SK-N-SH (cell line): ENCODE results near the gene DYNC1LI2. TPM values are rescaled to one million over a fixed set of nuclear protein-coding genes. Genes with fewer than 3 reads are reported as not detected.
A peak's percentile ranks its signal among the peaks of the same experiment; 100 is the strongest.

Experiments used
- CTCF ChIA-PET: fragments of 300-600, 350-600 bp; formaldehyde crosslinking; extraction: SDS; loops from one replicate; lab custom pipeline; 2021; lab: Yijun Ruan, JAX
- POLR2A ChIA-PET: fragments of 350-600 bp; sonication (Branson Sonifier 250); formaldehyde crosslinking; extraction: SDS; loops from one replicate; lab custom pipeline; 2020; ENCODE audit warnings: antibody characterized with exemption, inconsistent platforms; lab: Yijun Ruan, JAX
- DNase-seq: peaks from one replicate; pipeline ENCODE4 v3.0.0; 2012
- H2AFZ ChIP-seq: fragments of 200-600 bp; sonication (generic); 2 replicates; pipeline ENCODE4 v1.8.1; 2016; ENCODE audit warnings: antibody characterized with exemption, mild to moderate bottlenecking, low read depth
- H3F3A ChIP-seq: fragments of 200-600 bp; sonication (generic); replicated peaks from 2 replicates; pipeline ENCODE3; 2016; ENCODE audit warnings: antibody characterized with exemption, mild to moderate bottlenecking; ENCODE audit not compliant: insufficient read depth
- H3K27ac ChIP-seq, 2 experiments: fragments of 200-500 bp in 1 of 2; fragments of 200-600 bp in 1 of 2; sonication (Bioruptor generic) in 1 of 2; sonication (generic), shearing (Covaris generic) in 1 of 2; 2 replicates each; pipeline versions ENCODE4 v1.5.1 to v1.6.1; 2014 to 2016; ENCODE audit warnings: low read depth in 2 of 2, inconsistent platforms in 1 of 2, low read length in 1 of 2, mild to moderate bottlenecking in 1 of 2, mixed read lengths in 1 of 2
- H3K27me3 ChIP-seq: fragments of 200-600 bp; sonication (generic), shearing (Covaris generic); 2 replicates; pipeline ENCODE4 v1.6.1; 2016; ENCODE audit warnings: mixed run types; ENCODE audit not compliant: insufficient read depth
- H3K36me3 ChIP-seq, 2 experiments: fragments of 200-500 bp in 1 of 2; fragments of 200-600 bp in 1 of 2; sonication (Bioruptor generic) in 1 of 2; sonication (generic) in 1 of 2; replicated peaks in 1 of 2; 2 replicates each; pipeline versions ENCODE3 to v1.5.1; 2014 to 2016; ENCODE audit warnings: low read length in 1 of 2, mild to moderate bottlenecking in 1 of 2; ENCODE audit not compliant: insufficient read depth in 2 of 2, control insufficient read depth in 1 of 2
- H3K4me1 ChIP-seq, 2 experiments: fragments of 200-500 bp in 1 of 2; fragments of 200-600 bp in 1 of 2; sonication (Bioruptor generic) in 1 of 2; sonication (generic), shearing (Covaris generic) in 1 of 2; 2 replicates each; pipeline versions ENCODE4 v1.5.1 to v1.6.1; 2014 to 2016; ENCODE audit warnings: low read depth in 1 of 2, low read length in 1 of 2, mixed run types in 1 of 2; ENCODE audit not compliant: insufficient read depth in 2 of 2, control insufficient read depth in 1 of 2
- H3K4me2 ChIP-seq: fragments of 200-600 bp; sonication (generic), shearing (Covaris generic); 2 replicates; pipeline ENCODE4 v1.6.1; 2017; ENCODE audit warnings: mixed run types
- H3K4me3 ChIP-seq, 2 experiments: fragments of 200-500 bp in 1 of 2; fragments of 200-600 bp in 1 of 2; sonication (Bioruptor generic) in 1 of 2; sonication (generic), shearing (Covaris generic) in 1 of 2; 2 replicates each; pipeline versions ENCODE4 v1.5.1 to v1.8.1; 2014 to 2016; ENCODE audit warnings: low read depth in 2 of 2, inconsistent platforms in 1 of 2, low read length in 1 of 2, mild to moderate bottlenecking in 1 of 2, mixed read lengths in 1 of 2, moderate library complexity in 1 of 2
- H3K79me2 ChIP-seq: fragments of 200-600 bp; sonication (generic); 2 replicates; pipeline ENCODE4 v1.8.1; 2017; ENCODE audit warnings: mild to moderate bottlenecking; ENCODE audit not compliant: insufficient read depth
- H3K9ac ChIP-seq: fragments of 200-600 bp; sonication (generic); 2 replicates; pipeline ENCODE4 v1.6.1; 2017; ENCODE audit warnings: mixed run types
- H3K9me2 ChIP-seq: fragments of 200-600 bp; sonication (generic); 2 replicates; pipeline ENCODE4 v1.6.1; 2017; ENCODE audit warnings: mixed run types
- H3K9me3 ChIP-seq: fragments of 200-600 bp; sonication (generic); 2 replicates; pipeline ENCODE4 v1.6.1; 2017; ENCODE audit warnings: mixed run types, mild to moderate bottlenecking, moderate library complexity
- H4K20me1 ChIP-seq: fragments of 200-600 bp; sonication (generic); 2 replicates; pipeline ENCODE4 v1.6.1; 2017; ENCODE audit warnings: mild to moderate bottlenecking, mixed run types; ENCODE audit not compliant: insufficient read depth
- EP300 ChIP-seq, 2 experiments: IDR thresholded peaks; 2 replicates each; pipeline versions ENCODE4 v1.4.0 to v1.6.1; 2012; ENCODE audit warnings: borderline replicate concordance in 1 of 2, low read depth in 1 of 2, low read length in 1 of 2
- EZH2phosphoT487 ChIP-seq: fragments of 200-600 bp; sonication (generic); IDR thresholded peaks from 2 replicates; pipeline ENCODE4 v1.6.1; 2017; ENCODE audit warnings: low read depth, mixed run types, mild to moderate bottlenecking, antibody characterized with exemption, moderate library complexity, borderline replicate concordance
- FOSL2 ChIP-seq: IDR thresholded peaks from 2 replicates; pipeline ENCODE4 v1.4.0; 2012; ENCODE audit warnings: low read depth, mild to moderate bottlenecking, moderate library complexity, borderline replicate concordance
- FOXJ3 ChIP-seq: sonication (generic); formaldehyde crosslinking; IDR thresholded peaks from 2 replicates; pipeline ENCODE4 v1.5.1; 2020; ENCODE audit warnings: mild to moderate bottlenecking, missing genetic modification reagents
- FOXM1 ChIP-seq: IDR thresholded peaks from 2 replicates; pipeline ENCODE4 v1.4.0; 2012; ENCODE audit warnings: low read depth, mild to moderate bottlenecking
- GATA2 ChIP-seq: sonication (generic); formaldehyde crosslinking; IDR thresholded peaks from 2 replicates; pipeline ENCODE4 v1.5.0; 2020; ENCODE audit warnings: mild to moderate bottlenecking, missing genetic modification reagents
- IRF3 ChIP-seq: fragments of 150-350 bp; IDR thresholded peaks from 2 replicates; pipeline ENCODE4 v1.6.1; 2016; ENCODE audit warnings: mild to moderate bottlenecking, low read depth, low read length
- MAX ChIP-seq: IDR thresholded peaks from 2 replicates; pipeline ENCODE4 v1.4.0; 2012; ENCODE audit warnings: low read depth
- MEF2A ChIP-seq: IDR thresholded peaks from 2 replicates; pipeline ENCODE4 v1.4.0; 2012; ENCODE audit warnings: low read depth, borderline replicate concordance
- MXI1 ChIP-seq: IDR thresholded peaks from 2 replicates; pipeline ENCODE4 v1.6.1; 2012; ENCODE audit warnings: mild to moderate bottlenecking, low read depth, low read length, improper control_type of control experiment
- PBX3 ChIP-seq: IDR thresholded peaks from 2 replicates; pipeline ENCODE4; 2012
- RCOR1 ChIP-seq: fragments of 150-350 bp; IDR thresholded peaks from 2 replicates; pipeline ENCODE4 v1.6.1; 2017; ENCODE audit warnings: antibody characterized with exemption, low read length
- SIN3A ChIP-seq: IDR thresholded peaks from 2 replicates; pipeline ENCODE4 v1.6.1; 2012; ENCODE audit warnings: low read depth, mild to moderate bottlenecking, low read length, moderate library complexity, borderline replicate concordance
- TAF1 ChIP-seq: IDR thresholded peaks from 2 replicates; pipeline ENCODE4 v1.6.1; 2012; ENCODE audit warnings: low read depth, mild to moderate bottlenecking, low read length, moderate library complexity, borderline replicate concordance
- TEAD4 ChIP-seq: IDR thresholded peaks from 2 replicates; pipeline ENCODE4 v1.4.0; 2012; ENCODE audit warnings: mild to moderate bottlenecking, borderline replicate concordance; ENCODE audit not compliant: insufficient read depth
- USF1 ChIP-seq: IDR thresholded peaks from 2 replicates; pipeline ENCODE4 v1.4.0; 2012; ENCODE audit warnings: low read depth, borderline replicate concordance
- YY1 ChIP-seq: IDR thresholded peaks from 2 replicates; pipeline ENCODE4 v1.4.0; 2012; ENCODE audit warnings: low read depth, mild to moderate bottlenecking
- ZBTB33 ChIP-seq: IDR thresholded peaks from 2 replicates; pipeline ENCODE4 v1.4.0; 2012; ENCODE audit warnings: low read depth, borderline replicate concordance
- WGBS: methylation state at CpG from one replicate; pipeline ENCODE4 v1.1.6; 2017; ENCODE audit warnings: low lambda C conversion rate; 5-methylcytosine and 5-hydroxymethylcytosine counted together
- polyA plus RNA-seq, 3 experiments: library from polyadenylated mRNA; depleted of rRNA; stranded (reverse); fragments of >200 nt; gene quantifications; 2 replicates each; pipeline ENCODE4 v1.2.3, GENCODE V29; 2012

DYNC1LI2 gene
- polyA plus RNA-seq, 1 of the 3 experiments (the other 2 are of a cell fraction): 33.1 TPM

GRCh38 chr16:66678337-66678736, 73.1 kb downstream of the DYNC1LI2 start:
- no peaks in the 10 kb centered on the region for H3K36me3 ChIP-seq
- ChIA-PET POLR2A (no interaction called here), CTCF (interaction anchor here (1.4 to 2.1 kb wide), 4 partner anchors 15 to 195 kb away, joined by 3 to 9 read pairs (median 4); no protein-coding TSS in a partner anchor)
- no peaks in the 10 kb centered on the region for H3K9me3 ChIP-seq
- H3K4me3 ChIP-seq: no peak overlapping the region
- peaks cover 10% of the 10 kb centered on the region for H3F3A ChIP-seq
- peaks cover 26% of the 10 kb centered on the region for H3K79me2 ChIP-seq
- no peak for TF ChIP-seq FOXJ3 (CRISPR knock-in tag)
- no peak for TF ChIP-seq TEAD4
- no peak for TF ChIP-seq IRF3
- TF ChIP-seq FOSL2: no peak
- TF ChIP-seq MAX: no peak
- no peak for TF ChIP-seq PBX3
- TF ChIP-seq USF1: no peak
- TF ChIP-seq YY1: no peak
- no peak for TF ChIP-seq RCOR1
- TF ChIP-seq MEF2A: no peak
- TF ChIP-seq FOXM1: no peak
- no peak for TF ChIP-seq EZH2phosphoT487
- no peak for TF ChIP-seq EP300 (IDR thresholded peaks at IDR 0.05; ENCODE audit: borderline replicate concordance in 1 of 2, low read depth in 1 of 2, low read length in 1 of 2)
- no peak for TF ChIP-seq GATA2 (CRISPR knock-in tag)
- TF ChIP-seq SIN3A: no peak
- no peak for TF ChIP-seq ZBTB33
- TF ChIP-seq MXI1: no peak
- no peak for TF ChIP-seq TAF1
- H4K20me1 ChIP-seq: no peaks in the 10 kb centered on the region
- H3K27ac ChIP-seq: peak overlapping the region in 1 of 2 experiments; percentile 32; a peak in 1 of 4 replicates
- no peaks in the 10 kb centered on the region for H3K9me2 ChIP-seq
- H2AFZ ChIP-seq: no peak overlapping the region
- no peak overlapping the region for H3K9ac ChIP-seq
- WGBS: 79% methylated on average over 2 of the region's 2 CpGs
- no peak overlapping the region for H3K4me2 ChIP-seq
- no peaks in the 10 kb centered on the region for H3K27me3 ChIP-seq
- DNase-seq: no peak
- H3K4me1 ChIP-seq: 0 out of 4 replicates have a peak, but pooled peaks cover 0 to 5% of the 10 kb centered on the region in 2 experiments
